Measurements from ENCODE around the gene FADS2. TPM values are rescaled to one million over a fixed set of nuclear protein-coding genes. Genes with fewer than 3 reads are reported as not detected.
A peak's percentile ranks its signal among the peaks of the same experiment; 100 is the strongest.

The FADS2 gene
- total RNA-seq, 2 experiments from 2014 or later, result 0.08 to 0.33 TPM

DNA sequence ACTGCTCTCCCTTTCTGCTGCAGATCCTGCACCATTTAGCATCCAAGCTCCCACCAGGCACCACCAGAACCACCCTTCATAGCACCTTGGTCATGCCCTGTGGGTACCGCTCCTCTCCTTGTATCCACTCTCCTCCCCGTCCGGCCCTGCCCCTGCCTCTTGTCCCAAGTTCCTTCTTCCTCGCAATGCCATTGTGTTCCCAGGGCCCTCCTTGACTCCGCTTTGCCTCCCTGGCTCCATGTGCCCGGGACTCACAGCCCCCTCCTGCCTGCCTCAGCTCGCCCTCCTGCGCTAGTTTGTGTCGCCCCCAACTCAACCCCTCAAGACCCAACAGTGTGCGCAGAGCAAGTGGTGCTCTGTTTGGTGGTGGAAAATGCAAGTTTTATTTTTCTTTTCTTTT is 10.8 kb downstream of the FADS2 start:
- POLR2A ChIA-PET, result no interaction called here
- TF ChIP-seq CTCF (IDR thresholded peaks at IDR 0.05), result no peak
- H3K4me3 Mint-ChIP-seq, result no peak overlapping the region

GRCh38 chr11:61839742-61840141 is 11.6 kb downstream of the FADS2 start:
- ChIA-PET CTCF (no interaction called here), POLR2A (no interaction called here)
- DNase-seq (no peak), ATAC-seq (ENCODE audit: poor library complexity) (no peak)
- no peak overlapping the region for H3K27ac Mint-ChIP-seq
- no peaks in the 10 kb centered on the region for H3K9me3 Mint-ChIP-seq
- peaks cover 4% of the 10 kb centered on the region for H3K4me1 Mint-ChIP-seq (ENCODE audit: low read depth)
- Histone ChIP-seq H3K27ac (ENCODE audit: low read depth in 1 of 2, low read length in 2 of 2) (no peak overlapping the region), H3K27me3 (ENCODE audit: control insufficient read depth in 1 of 2, insufficient read depth in 2 of 2, low read length in 2 of 2) (no peaks in the 10 kb centered on the region), H3K9me3 (ENCODE audit: control insufficient read depth in 1 of 2, insufficient read depth in 1 of 2, low read length in 2 of 2) (peaks cover 0 to 4% of the 10 kb centered on the region in 2 experiments), H3K4me3 (ENCODE audit: low read length) (no peak overlapping the region), H3K4me1 (ENCODE audit: insufficient read depth, low read length) (peaks cover 6% of the 10 kb centered on the region), H3K36me3 (ENCODE audit: insufficient read depth, low read length) (no peaks in the 10 kb centered on the region)
- H3K36me3 Mint-ChIP-seq (ENCODE audit: low read depth), result no peaks in the 10 kb centered on the region
- no peak overlapping the region for H3K4me3 Mint-ChIP-seq
- H3K27me3 Mint-ChIP-seq, result no peaks in the 10 kb centered on the region
- no peak for TF ChIP-seq CTCF (IDR thresholded peaks at IDR 0.05)
- intact Hi-C loops (cut with DNase I, micrococcal nuclease), result no loop called here

More for the DNA sequence above, 10.8 kb downstream of the FADS2 start:
- CTCF ChIA-PET, result no interaction called here
- Histone ChIP-seq H3K27ac (ENCODE audit: low read depth in 1 of 2, low read length in 2 of 2) (no peak overlapping the region), H3K4me3 (ENCODE audit: low read length) (no peak overlapping the region), H3K4me1 (ENCODE audit: insufficient read depth, low read length) (peaks cover 14% of the 10 kb centered on the region), H3K36me3 (ENCODE audit: insufficient read depth, low read length) (no peaks in the 10 kb centered on the region), H3K9me3 (ENCODE audit: control insufficient read depth in 1 of 2, insufficient read depth in 1 of 2, low read length in 2 of 2) (peaks cover 0 to 4% of the 10 kb centered on the region in 2 experiments), H3K27me3 (ENCODE audit: control insufficient read depth in 1 of 2, insufficient read depth in 2 of 2, low read length in 2 of 2) (no peaks in the 10 kb centered on the region)
- intact Hi-C loops (cut with DNase I, micrococcal nuclease), result no loop called here
- H3K9me3 Mint-ChIP-seq, result no peaks in the 10 kb centered on the region
- ATAC-seq (ENCODE audit: poor library complexity) (no peak), DNase-seq (no peak)
- peaks cover 13% of the 10 kb centered on the region for H3K4me1 Mint-ChIP-seq (ENCODE audit: low read depth)
- H3K36me3 Mint-ChIP-seq (ENCODE audit: low read depth), result no peaks in the 10 kb centered on the region
- no peak overlapping the region for H3K27ac Mint-ChIP-seq
- H3K27me3 Mint-ChIP-seq, result peaks cover under 1% of the 10 kb centered on the region

GRCh38 chr11:61840371-61840770 is 12.3 kb downstream of the FADS2 start:
- no peak overlapping the region for H3K27ac ChIP-seq (ENCODE audit: low read depth in 1 of 2, low read length in 2 of 2)
- no peak overlapping the region for H3K27ac Mint-ChIP-seq
- no peak overlapping the region for H3K4me3 Mint-ChIP-seq
- no peak overlapping the region for H3K4me3 ChIP-seq (ENCODE audit: low read length)
- ChIA-PET CTCF (no interaction called here), POLR2A (no interaction called here)
- H3K4me1 Mint-ChIP-seq (ENCODE audit: low read depth), result no peaks in the 10 kb centered on the region
- no peaks in the 10 kb centered on the region for H3K9me3 Mint-ChIP-seq
- H3K27me3 ChIP-seq (ENCODE audit: control insufficient read depth in 1 of 2, insufficient read depth in 2 of 2, low read length in 2 of 2), result no peaks in the 10 kb centered on the region
- DNase-seq (peak in 1 of 14 experiments; percentile 4), ATAC-seq (ENCODE audit: poor library complexity) (no peak)
- no peak for TF ChIP-seq CTCF (IDR thresholded peaks at IDR 0.05)
- no peaks in the 10 kb centered on the region for H3K27me3 Mint-ChIP-seq
- intact Hi-C loops (cut with DNase I, micrococcal nuclease), result no loop called here
- peaks cover 0 to 4% of the 10 kb centered on the region in 2 experiments for H3K9me3 ChIP-seq (ENCODE audit: control insufficient read depth in 1 of 2, insufficient read depth in 1 of 2, low read length in 2 of 2)
- H3K36me3 Mint-ChIP-seq (ENCODE audit: low read depth), result no peaks in the 10 kb centered on the region
- no peaks in the 10 kb centered on the region for H3K36me3 ChIP-seq (ENCODE audit: insufficient read depth, low read length)
- no peaks in the 10 kb centered on the region for H3K4me1 ChIP-seq (ENCODE audit: insufficient read depth, low read length)

Measured in CD4-positive, alpha-beta T cell (primary cell).